H1 (cell line): ENCODE measurements around the gene OR2T27.

Experiments
- CHD1 ChIP-seq: IDR thresholded peaks from 2 replicates; pipeline ENCODE4 v1.6.1; 2012; ENCODE audit warnings: low read depth, low read length, improper control_type of control experiment
- CHD2 ChIP-seq: IDR thresholded peaks from 2 replicates; pipeline ENCODE4 v1.6.1; 2012; ENCODE audit warnings: low read length, improper control_type of control experiment
- CTCF ChIP-seq, 3 experiments: IDR thresholded peaks; 1 replicate in 2 of 3; 2 replicates in 1 of 3; pipeline versions ENCODE4 v1.5.1 to v1.6.1; 2011; ENCODE audit warnings: low read length in 3 of 3, mild to moderate bottlenecking in 3 of 3, inconsistent platforms in 2 of 3, low read depth in 1 of 3, moderate library complexity in 1 of 3; ENCODE audit not compliant: insufficient read depth in 1 of 3; ENCODE audit errors: control extremely low read depth in 1 of 3
- POLR2A ChIP-seq, 2 experiments: IDR thresholded peaks; 1 replicate in 1 of 2; 2 replicates in 1 of 2; pipeline ENCODE4 v1.6.1; 2011; ENCODE audit warnings: low read depth in 2 of 2, low read length in 2 of 2, mild to moderate bottlenecking in 2 of 2; ENCODE audit errors: control extremely low read depth in 1 of 2
- POLR2AphosphoS5 ChIP-seq: IDR thresholded peaks from 2 replicates; pipeline ENCODE4 v1.6.1; 2011; ENCODE audit warnings: low read depth, low read length
- SIN3A ChIP-seq, 2 experiments: IDR thresholded peaks in 1 of 2; conservative IDR thresholded peaks in 1 of 2; 2 replicates each; pipeline ENCODE4 v1.6.1; 2011 to 2012; ENCODE audit warnings: low read length in 2 of 2, improper control_type of control experiment in 1 of 2, low read depth in 1 of 2, mild to moderate bottlenecking in 1 of 2
- TCF12 ChIP-seq: IDR thresholded peaks from 2 replicates; pipeline ENCODE4 v1.6.1; 2011; ENCODE audit warnings: low read depth, mild to moderate bottlenecking, low read length
- YY1 ChIP-seq: IDR thresholded peaks from 2 replicates; pipeline ENCODE4 v1.6.1; 2011; ENCODE audit warnings: low read depth, mild to moderate bottlenecking, low read length
- TF ChIP-seq, protein P1 (sequence below): IDR thresholded peaks from 2 replicates; pipeline ENCODE4 v1.6.1; 2011; ENCODE audit warnings: low read depth, mild to moderate bottlenecking, low read length; ENCODE audit not compliant: insufficient read depth

GRCh38 chr1:248630551-248630950 lies 24.8 kb downstream of the OR2T27 start:
- no peak for TF ChIP-seq SIN3A (conservative IDR thresholded peaks at IDR 0.05 in 1 of 2, IDR thresholded peaks at IDR 0.05 in 1 of 2; ENCODE audit: low read depth in 1 of 2, low read length in 2 of 2)
- no peak for TF ChIP-seq POLR2A (IDR thresholded peaks at IDR 0.05; ENCODE audit: control extremely low read depth in 1 of 2, low read depth in 2 of 2, low read length in 2 of 2)
- no peak for TF ChIP-seq CTCF (IDR thresholded peaks at IDR 0.05; ENCODE audit: control extremely low read depth in 1 of 3, insufficient read depth in 1 of 3, low read depth in 1 of 3, low read length in 3 of 3)
- TF ChIP-seq YY1 = no peak
- TF ChIP-seq POLR2AphosphoS5 = no peak
- TF ChIP-seq CHD2 = no peak
- TF ChIP-seq, protein P1, sequence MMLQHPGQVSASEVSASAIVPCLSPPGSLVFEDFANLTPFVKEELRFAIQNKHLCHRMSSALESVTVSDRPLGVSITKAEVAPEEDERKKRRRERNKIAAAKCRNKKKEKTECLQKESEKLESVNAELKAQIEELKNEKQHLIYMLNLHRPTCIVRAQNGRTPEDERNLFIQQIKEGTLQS = no peak
- TF ChIP-seq CHD1 = no peak
- TF ChIP-seq TCF12 = no peak
